Liver (tissue), 9 donors: ENCODE data around the gene SLC12A9. TPM values are rescaled to one million over a fixed set of nuclear protein-coding genes. Genes with fewer than 3 reads are reported as not detected.

Experiments used
- DNase-seq: peaks from one replicate; pipeline ENCODE4 v3.0.0-alpha.2; 2017; ENCODE audit warnings: low spot score
- H3K27ac ChIP-seq, 2 donors: one replicate each; pipeline ENCODE4 v1.7.0; 2013; ENCODE audit warnings: inconsistent platforms in 2 of 2, low read length in 2 of 2, control low read depth in 1 of 2, low read depth in 1 of 2, mild to moderate bottlenecking in 1 of 2
- H3K27me3 ChIP-seq, 4 donors: one replicate each; pipeline versions ENCODE4 v1.6.1 to v1.7.0; 2013; ENCODE audit warnings: low read length in 3 of 4, inconsistent platforms in 1 of 4, mild to moderate bottlenecking in 1 of 4, moderate library complexity in 1 of 4; ENCODE audit not compliant: control insufficient read depth in 4 of 4, insufficient read depth in 4 of 4
- H3K36me3 ChIP-seq, 4 donors: one replicate each; pipeline versions ENCODE4 v1.6.1 to v1.7.0; 2013; ENCODE audit warnings: low read length in 3 of 4, mild to moderate bottlenecking in 3 of 4, low read depth in 1 of 4, moderate library complexity in 1 of 4; ENCODE audit not compliant: control insufficient read depth in 4 of 4, insufficient read depth in 3 of 4
- H3K4me1 ChIP-seq, 4 donors: one replicate each; pipeline versions ENCODE4 v1.6.1 to v1.7.0; 2013; ENCODE audit warnings: low read length in 3 of 4, mild to moderate bottlenecking in 3 of 4, moderate library complexity in 1 of 4; ENCODE audit not compliant: control insufficient read depth in 4 of 4, insufficient read depth in 4 of 4
- H3K4me3 ChIP-seq, 3 donors: one replicate each; pipeline versions ENCODE4 v1.6.1 to v1.7.0; 2013; ENCODE audit warnings: low read length in 3 of 3, control low read depth in 1 of 3, low read depth in 1 of 3, mild to moderate bottlenecking in 1 of 3
- H3K9ac ChIP-seq, 2 donors: one replicate each; pipeline ENCODE4 v1.7.0; 2013; ENCODE audit warnings: low read length in 2 of 2, mild to moderate bottlenecking in 2 of 2, moderate library complexity in 2 of 2, control low read depth in 1 of 2, low read depth in 1 of 2
- H3K9me3 ChIP-seq, 4 donors: one replicate each; pipeline versions ENCODE4 v1.6.1 to v1.7.0; 2013; ENCODE audit warnings: low read length in 3 of 4; ENCODE audit not compliant: control insufficient read depth in 4 of 4
- EGR1 ChIP-seq, 2 donors: IDR thresholded peaks; 2 replicates each; pipeline ENCODE4 v1.6.1; 2016 to 2018; ENCODE audit warnings: antibody characterized with exemption in 2 of 2, low read depth in 2 of 2
- FOXA1 ChIP-seq: IDR thresholded peaks from 2 replicates; pipeline ENCODE4 v1.6.1; 2016; ENCODE audit warnings: antibody characterized with exemption
- FOXA2 ChIP-seq: IDR thresholded peaks from 2 replicates; pipeline ENCODE4 v1.6.1; 2016; ENCODE audit warnings: antibody characterized with exemption
- GABPA ChIP-seq, 2 donors: IDR thresholded peaks in 1 of 2; conservative IDR thresholded peaks in 1 of 2; 2 replicates each; pipeline ENCODE4 v1.6.1; 2016; ENCODE audit warnings: antibody characterized with exemption in 2 of 2, mild to moderate bottlenecking in 1 of 2, moderate library complexity in 1 of 2
- HNF4A ChIP-seq, 2 donors: conservative IDR thresholded peaks; 2 replicates each; pipeline ENCODE4 v1.6.1; 2016; ENCODE audit warnings: antibody characterized with exemption in 2 of 2, mild to moderate bottlenecking in 2 of 2
- HNF4G ChIP-seq: IDR thresholded peaks from 2 replicates; pipeline ENCODE4 v1.6.1; 2016; ENCODE audit warnings: antibody characterized with exemption
- JUND ChIP-seq, 2 donors: IDR thresholded peaks; 2 replicates each; pipeline ENCODE4 v1.6.1; 2016; ENCODE audit warnings: antibody characterized with exemption in 2 of 2
- MAX ChIP-seq: IDR thresholded peaks from 2 replicates; pipeline ENCODE4 v1.6.1; 2016; ENCODE audit warnings: antibody characterized with exemption
- NR2F2 ChIP-seq: IDR thresholded peaks from 2 replicates; pipeline ENCODE4 v1.6.1; 2016; ENCODE audit warnings: antibody characterized with exemption
- RAD21 ChIP-seq, 2 donors: IDR thresholded peaks; 2 replicates each; pipeline ENCODE4 v1.6.1; 2016; ENCODE audit warnings: antibody characterized with exemption in 2 of 2, mild to moderate bottlenecking in 2 of 2
- REST ChIP-seq: IDR thresholded peaks from 2 replicates; pipeline ENCODE4 v1.6.1; 2016; ENCODE audit warnings: antibody characterized with exemption, mild to moderate bottlenecking
- RXRA ChIP-seq, 2 donors: IDR thresholded peaks; 2 replicates each; pipeline ENCODE4 v1.6.1; 2017 to 2018; ENCODE audit warnings: antibody characterized with exemption in 2 of 2, mild to moderate bottlenecking in 1 of 2
- SP1 ChIP-seq: IDR thresholded peaks from 2 replicates; pipeline ENCODE4 v1.6.1; 2018; ENCODE audit warnings: antibody characterized with exemption, mild to moderate bottlenecking
- TAF1 ChIP-seq: conservative IDR thresholded peaks from 2 replicates; pipeline ENCODE4 v1.6.1; 2016; ENCODE audit warnings: antibody characterized with exemption, mild to moderate bottlenecking
- YY1 ChIP-seq: IDR thresholded peaks from 2 replicates; pipeline ENCODE4 v1.6.1; 2016; ENCODE audit warnings: antibody characterized with exemption, mild to moderate bottlenecking
- WGBS: extraction: QIAGEN DNeasy Blood & Tissue Kit; methylation state at CpG from one replicate; pipeline ENCODE4 v1.1.7; 2013; 5-methylcytosine and 5-hydroxymethylcytosine counted together
- polyA plus RNA-seq, 2 donors: library from polyadenylated mRNA; stranded (reverse) in 1 of 2; unstranded in 1 of 2; fragments of 200-250 nt in 1 of 2; fragments of >200 nt in 1 of 2; fragmentation: Nextera tagmentation in 1 of 2; extraction: Ambion mirVana in 1 of 2; gene quantifications; one replicate each; pipeline versions ENCODE4 v1.2.1 to v1.2.3, GENCODE V29; 2013 to 2015
- total RNA-seq, 2 donors: library from RNA; depleted of rRNA; stranded (reverse); fragments of >200 nt; gene quantifications; one replicate each; pipeline ENCODE4 v1.2.3, GENCODE V29; 2014
- TF ChIP-seq, protein P1 (sequence below): IDR thresholded peaks from 2 replicates; pipeline ENCODE4 v1.6.1; 2016; ENCODE audit warnings: antibody characterized with exemption
- TF ChIP-seq, protein P2 (sequence below): fragments of 150-350 bp; IDR thresholded peaks from 2 replicates; pipeline ENCODE4 v1.5.1; 2017; ENCODE audit warnings: improper control_type of control experiment, low read depth, low read length; ENCODE audit not compliant: missing input control
- TF ChIP-seq, protein P3 (sequence below): IDR thresholded peaks from 2 replicates; pipeline ENCODE4 v1.6.1; 2016; ENCODE audit warnings: antibody characterized with exemption
- donor health status: healthy.
- donor health status: healthy.
- donor health status: healthy.
- donor health status: healthy.
- donor health status: healthy.

SLC12A9 gene
- total and polyA plus RNA-seq, 4 donors: 1.8 to 17.2 (median 9.4) TPM

DNA sequence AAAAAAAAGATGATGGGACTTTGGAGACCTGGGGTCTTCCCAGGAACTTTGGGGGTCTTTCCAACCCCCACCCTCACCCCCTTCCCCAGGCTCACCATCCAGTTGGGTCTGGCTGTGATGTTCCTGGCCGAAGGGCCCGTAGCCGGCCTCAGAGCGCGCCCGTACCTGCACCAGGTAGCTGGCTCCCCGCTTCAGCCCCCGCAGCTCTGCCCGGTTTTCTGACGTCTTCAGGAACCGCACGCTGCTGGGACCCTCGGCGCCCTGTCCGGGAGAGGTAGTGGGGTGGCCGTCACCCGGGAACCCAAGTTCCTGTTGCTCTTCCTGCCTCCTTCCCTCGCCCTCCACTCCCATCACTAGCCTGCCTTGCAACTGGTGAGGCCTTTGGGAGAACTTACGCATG is 35.4 kb upstream of the SLC12A9 start (continued):
- TF ChIP-seq, protein P1, sequence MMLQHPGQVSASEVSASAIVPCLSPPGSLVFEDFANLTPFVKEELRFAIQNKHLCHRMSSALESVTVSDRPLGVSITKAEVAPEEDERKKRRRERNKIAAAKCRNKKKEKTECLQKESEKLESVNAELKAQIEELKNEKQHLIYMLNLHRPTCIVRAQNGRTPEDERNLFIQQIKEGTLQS: no peak
- TF ChIP-seq JUND (IDR thresholded peaks at IDR 0.05) (no peak), RXRA (IDR thresholded peaks at IDR 0.05) (no peak), YY1 (no peak), GABPA (IDR thresholded peaks at IDR 0.05 in 1 of 2, conservative IDR thresholded peaks at IDR 0.05 in 1 of 2) (no peak), MAX (no peak)

DNA sequence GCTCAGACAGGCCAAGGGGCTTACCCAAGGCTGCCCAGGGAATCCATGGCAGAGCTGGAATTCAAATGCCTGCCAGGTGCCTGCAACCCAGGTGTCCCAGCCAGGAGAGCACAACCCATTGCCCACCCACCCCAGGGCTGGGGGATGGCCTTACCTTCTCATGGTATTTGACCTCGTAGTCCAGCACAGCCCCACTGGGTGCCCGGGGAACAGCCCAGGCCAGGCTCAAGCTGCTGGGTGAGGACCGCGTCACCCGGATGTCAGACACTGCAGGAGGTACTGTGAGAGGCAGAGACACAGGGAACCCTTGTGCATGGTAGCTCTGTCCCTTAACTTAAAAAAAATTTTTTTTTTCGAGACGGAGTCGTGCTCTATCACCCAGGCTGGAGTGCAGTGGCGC is 34.1 kb upstream of the SLC12A9 start:
- TF ChIP-seq YY1: no peak
- TF ChIP-seq, protein P2, sequence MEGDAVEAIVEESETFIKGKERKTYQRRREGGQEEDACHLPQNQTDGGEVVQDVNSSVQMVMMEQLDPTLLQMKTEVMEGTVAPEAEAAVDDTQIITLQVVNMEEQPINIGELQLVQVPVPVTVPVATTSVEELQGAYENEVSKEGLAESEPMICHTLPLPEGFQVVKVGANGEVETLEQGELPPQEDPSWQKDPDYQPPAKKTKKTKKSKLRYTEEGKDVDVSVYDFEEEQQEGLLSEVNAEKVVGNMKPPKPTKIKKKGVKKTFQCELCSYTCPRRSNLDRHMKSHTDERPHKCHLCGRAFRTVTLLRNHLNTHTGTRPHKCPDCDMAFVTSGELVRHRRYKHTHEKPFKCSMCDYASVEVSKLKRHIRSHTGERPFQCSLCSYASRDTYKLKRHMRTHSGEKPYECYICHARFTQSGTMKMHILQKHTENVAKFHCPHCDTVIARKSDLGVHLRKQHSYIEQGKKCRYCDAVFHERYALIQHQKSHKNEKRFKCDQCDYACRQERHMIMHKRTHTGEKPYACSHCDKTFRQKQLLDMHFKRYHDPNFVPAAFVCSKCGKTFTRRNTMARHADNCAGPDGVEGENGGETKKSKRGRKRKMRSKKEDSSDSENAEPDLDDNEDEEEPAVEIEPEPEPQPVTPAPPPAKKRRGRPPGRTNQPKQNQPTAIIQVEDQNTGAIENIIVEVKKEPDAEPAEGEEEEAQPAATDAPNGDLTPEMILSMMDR: no peak
- TF ChIP-seq HNF4A (conservative IDR thresholded peaks at IDR 0.05): no peak
- TF ChIP-seq MAX: no peak
- TF ChIP-seq, protein P1: no peak
- TF ChIP-seq GABPA (IDR thresholded peaks at IDR 0.05 in 1 of 2, conservative IDR thresholded peaks at IDR 0.05 in 1 of 2): no peak
- TF ChIP-seq FOXA2: no peak
- TF ChIP-seq FOXA1: no peak
- TF ChIP-seq, protein P3, sequence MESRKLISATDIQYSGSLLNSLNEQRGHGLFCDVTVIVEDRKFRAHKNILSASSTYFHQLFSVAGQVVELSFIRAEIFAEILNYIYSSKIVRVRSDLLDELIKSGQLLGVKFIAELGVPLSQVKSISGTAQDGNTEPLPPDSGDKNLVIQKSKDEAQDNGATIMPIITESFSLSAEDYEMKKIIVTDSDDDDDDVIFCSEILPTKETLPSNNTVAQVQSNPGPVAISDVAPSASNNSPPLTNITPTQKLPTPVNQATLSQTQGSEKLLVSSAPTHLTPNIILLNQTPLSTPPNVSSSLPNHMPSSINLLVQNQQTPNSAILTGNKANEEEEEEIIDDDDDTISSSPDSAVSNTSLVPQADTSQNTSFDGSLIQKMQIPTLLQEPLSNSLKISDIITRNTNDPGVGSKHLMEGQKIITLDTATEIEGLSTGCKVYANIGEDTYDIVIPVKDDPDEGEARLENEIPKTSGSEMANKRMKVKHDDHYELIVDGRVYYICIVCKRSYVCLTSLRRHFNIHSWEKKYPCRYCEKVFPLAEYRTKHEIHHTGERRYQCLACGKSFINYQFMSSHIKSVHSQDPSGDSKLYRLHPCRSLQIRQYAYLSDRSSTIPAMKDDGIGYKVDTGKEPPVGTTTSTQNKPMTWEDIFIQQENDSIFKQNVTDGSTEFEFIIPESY: no peak
- TF ChIP-seq JUND (IDR thresholded peaks at IDR 0.05): no peak
- no peak for TF ChIP-seq TAF1
- no peak for TF ChIP-seq REST
- no peak for TF ChIP-seq RAD21 (IDR thresholded peaks at IDR 0.05)
- TF ChIP-seq RXRA (IDR thresholded peaks at IDR 0.05): no peak
- no peak for TF ChIP-seq SP1
- TF ChIP-seq EGR1 (IDR thresholded peaks at IDR 0.05; ENCODE audit: low read depth in 2 of 2): no peak
- TF ChIP-seq NR2F2: no peak
- TF ChIP-seq HNF4G: no peak
- WGBS: 95% methylated on average over 9 of the region's 9 CpGs
- H3K36me3 ChIP-seq: peaks cover 5 to 55% (median 26%) of the 10 kb centered on the region in 4 donors
- DNase-seq: no peak
- H3K9ac ChIP-seq: no peak overlapping the region
- H3K4me3 ChIP-seq: no peak overlapping the region
- H3K9me3 ChIP-seq: no peaks in the 10 kb centered on the region
- H3K27ac ChIP-seq: no peak overlapping the region
- no peaks in the 10 kb centered on the region for H3K27me3 ChIP-seq
- H3K4me1 ChIP-seq: peaks cover 13 to 23% (median 15%) of the 10 kb centered on the region in 4 donors
